Measurements from ENCODE around the gene GPC6. TPM values are rescaled to one million over a fixed set of nuclear protein-coding genes. Genes with fewer than 3 reads are reported as not detected.

GPC6 gene
- total and polyA plus RNA-seq, 4 donors, result 5.9 to 29.1 (median 18.2) TPM

- H3K4me1 ChIP-seq (ENCODE audit: control insufficient read depth in 4 of 4, insufficient read depth in 4 of 4, low read length in 3 of 4), result no peaks in the 10 kb centered on the region
- H3K36me3 ChIP-seq (ENCODE audit: control insufficient read depth in 4 of 4, insufficient read depth in 3 of 4, low read depth in 1 of 4, low read length in 3 of 4), result no peaks in the 10 kb centered on the region
- H3K27ac ChIP-seq (ENCODE audit: low read depth in 1 of 2, low read length in 2 of 2), result no peak overlapping the region
- DNase-seq (ENCODE audit: low spot score), result no peak
- peaks cover 0 to 9% (median 3%) of the 10 kb centered on the region in 4 donors for H3K9me3 ChIP-seq (ENCODE audit: control insufficient read depth in 4 of 4, low read length in 3 of 4)
- no peak overlapping the region for H3K9ac ChIP-seq (ENCODE audit: low read depth in 1 of 2, low read length in 2 of 2)
- no peaks in the 10 kb centered on the region for H3K27me3 ChIP-seq (ENCODE audit: control insufficient read depth in 4 of 4, insufficient read depth in 4 of 4, low read length in 3 of 4)
- 70% methylated on average over 4 of the region's 4 CpGs for WGBS
- TF ChIP-seq RXRA (IDR thresholded peaks at IDR 0.05) (no peak), EGR1 (IDR thresholded peaks at IDR 0.05; ENCODE audit: low read depth in 2 of 2) (no peak), HNF4A (conservative IDR thresholded peaks at IDR 0.05) (no peak), REST (IDR thresholded peaks at IDR 0.05) (no peak), TAF1 (conservative IDR thresholded peaks at IDR 0.05) (no peak), YY1 (IDR thresholded peaks at IDR 0.05) (no peak)
- no peak overlapping the region for H3K4me3 ChIP-seq (ENCODE audit: low read depth in 1 of 3, low read length in 3 of 3)
Measured at GRCh38 chr13:94073007-94073744, 846.6 kb downstream of the GPC6 start.

GRCh38 chr13:94079876-94080275 is 853.3 kb downstream of the GPC6 start:
- H3K27ac ChIP-seq (ENCODE audit: low read depth in 1 of 2, low read length in 2 of 2), result no peak overlapping the region
- no peak for DNase-seq (ENCODE audit: low spot score)

More at GRCh38 chr13:94079876-94080275, 853.3 kb downstream of the GPC6 start:
- H3K9ac ChIP-seq (ENCODE audit: low read depth in 1 of 2, low read length in 2 of 2), result no peak overlapping the region
- peaks cover 0 to 9% (median 3%) of the 10 kb centered on the region in 4 donors for H3K9me3 ChIP-seq (ENCODE audit: control insufficient read depth in 4 of 4, low read length in 3 of 4)
- no peak overlapping the region for H3K4me3 ChIP-seq (ENCODE audit: low read depth in 1 of 3, low read length in 3 of 3)
- TF ChIP-seq HNF4G (IDR thresholded peaks at IDR 0.05) (no peak), TAF1 (conservative IDR thresholded peaks at IDR 0.05) (no peak), GABPA (IDR thresholded peaks at IDR 0.05 in 1 of 2, conservative IDR thresholded peaks at IDR 0.05 in 1 of 2) (no peak), YY1 (IDR thresholded peaks at IDR 0.05) (no peak), CTCF (IDR thresholded peaks at IDR 0.05; ENCODE audit: low read depth, low read length, missing input control) (no peak), RXRA (IDR thresholded peaks at IDR 0.05) (no peak), RAD21 (IDR thresholded peaks at IDR 0.05) (no peak), NR2F2 (IDR thresholded peaks at IDR 0.05) (no peak), FOXA2 (IDR thresholded peaks at IDR 0.05) (no peak), ATF3 (IDR thresholded peaks at IDR 0.05) (no peak), FOXA1 (IDR thresholded peaks at IDR 0.05) (no peak), MAX (IDR thresholded peaks at IDR 0.05) (no peak), EGR1 (IDR thresholded peaks at IDR 0.05; ENCODE audit: low read depth in 2 of 2) (no peak), JUND (IDR thresholded peaks at IDR 0.05) (no peak), ZBTB33 (IDR thresholded peaks at IDR 0.05) (no peak), REST (IDR thresholded peaks at IDR 0.05) (no peak), HNF4A (conservative IDR thresholded peaks at IDR 0.05) (no peak), SP1 (IDR thresholded peaks at IDR 0.05) (no peak)
- no peaks in the 10 kb centered on the region for H3K36me3 ChIP-seq (ENCODE audit: control insufficient read depth in 4 of 4, insufficient read depth in 3 of 4, low read depth in 1 of 4, low read length in 3 of 4)
- H3K27me3 ChIP-seq (ENCODE audit: control insufficient read depth in 4 of 4, insufficient read depth in 4 of 4, low read length in 3 of 4), result no peaks in the 10 kb centered on the region
- no peaks in the 10 kb centered on the region for H3K4me1 ChIP-seq (ENCODE audit: control insufficient read depth in 4 of 4, insufficient read depth in 4 of 4, low read length in 3 of 4)

Measured in liver (tissue), 9 donors.